UCSD-AML1 (cell line): ENCODE results near the gene LTF.
"Not testable (repeated sequence)": the region's sequence is repeated elsewhere in the genome, so short reads cannot be mapped to it uniquely, and the experiment has no call there.

Experiments
- DNase-seq: peaks from one replicate; lab custom pipeline; 2025; ENCODE audit not compliant: unreplicated experiment; lab: John Stamatoyannopoulos, UW

The LTF gene

GRCh38 chr3:46416811-46417510 lies 47.7 kb downstream of the LTF start:
- DNase-seq: no peak

GRCh38 chr3:46416125-46416810 lies 48.4 kb downstream of the LTF start:
- no peak for DNase-seq

- no peak for DNase-seq
These were observed 50.0 kb downstream of the LTF start for GRCh38 chr3:46414739-46415138.

- DNase-seq: peak; percentile 51
These were observed 50.8 kb downstream of the LTF start for GRCh38 chr3:46413951-46414350.

- no peak for DNase-seq
These were observed 51.9 kb downstream of the LTF start for GRCh38 chr3:46412786-46413298.

- no peak for DNase-seq
These were observed 53.4 kb downstream of the LTF start for GRCh38 chr3:46411271-46411670.

- DNase-seq: no peak
These were observed 54.0 kb downstream of the LTF start for GRCh38 chr3:46410669-46411068.

- no peak for DNase-seq
These were observed 54.8 kb downstream of the LTF start for GRCh38 chr3:46409739-46410489.

GRCh38 chr3:46408853-46409252 lies 55.9 kb downstream of the LTF start:
- DNase-seq: no peak

GRCh38 chr3:46407970-46408369 lies 56.7 kb downstream of the LTF start:
- DNase-seq: no peak

- peak; percentile 82 for DNase-seq
These were observed 57.7 kb downstream of the LTF start, which contains the start of the genes CCR5AS and CCRL2 for GRCh38 chr3:46406788-46407611. CCR5AS (minus strand) TSS chr3:46407066. CCRL2 (plus strand) TSS chr3:46407259; CDS start chr3:46408080, 821 bp downstream.

- DNase-seq: no peak
These were observed 58.3 kb downstream of the LTF start for GRCh38 chr3:46406443-46406787.

GRCh38 chr3:46405301-46406019 lies 59.2 kb downstream of the LTF start:
- peak; percentile 56 for DNase-seq

- not testable (repeated sequence) for DNase-seq
These were observed 61.8 kb downstream of the LTF start for GRCh38 chr3:46402902-46403301.

- no peak for DNase-seq
These were observed 63.1 kb downstream of the LTF start for GRCh38 chr3:46401579-46401978.

- no peak for DNase-seq
These were observed 63.9 kb downstream of the LTF start for GRCh38 chr3:46400846-46401245.

GRCh38 chr3:46400000-46400734 lies 64.5 kb downstream of the LTF start:
- DNase-seq: no peak

GRCh38 chr3:46399557-46399956 lies 65.1 kb downstream of the LTF start:
- no peak for DNase-seq

GRCh38 chr3:46399098-46399497 lies 65.6 kb downstream of the LTF start:
- no peak for DNase-seq
